GM12872 (cell line): ENCODE results near the gene CHRNG.

Source experiments
- TF ChIP-seq, protein P1 (sequence below): IDR thresholded peaks from 3 replicates; pipeline ENCODE4 v1.5.1; 2011; ENCODE audit warnings: low read depth, mild to moderate bottlenecking, low read length, moderate library complexity; ENCODE audit not compliant: insufficient read depth

Gene CHRNG

DNA sequence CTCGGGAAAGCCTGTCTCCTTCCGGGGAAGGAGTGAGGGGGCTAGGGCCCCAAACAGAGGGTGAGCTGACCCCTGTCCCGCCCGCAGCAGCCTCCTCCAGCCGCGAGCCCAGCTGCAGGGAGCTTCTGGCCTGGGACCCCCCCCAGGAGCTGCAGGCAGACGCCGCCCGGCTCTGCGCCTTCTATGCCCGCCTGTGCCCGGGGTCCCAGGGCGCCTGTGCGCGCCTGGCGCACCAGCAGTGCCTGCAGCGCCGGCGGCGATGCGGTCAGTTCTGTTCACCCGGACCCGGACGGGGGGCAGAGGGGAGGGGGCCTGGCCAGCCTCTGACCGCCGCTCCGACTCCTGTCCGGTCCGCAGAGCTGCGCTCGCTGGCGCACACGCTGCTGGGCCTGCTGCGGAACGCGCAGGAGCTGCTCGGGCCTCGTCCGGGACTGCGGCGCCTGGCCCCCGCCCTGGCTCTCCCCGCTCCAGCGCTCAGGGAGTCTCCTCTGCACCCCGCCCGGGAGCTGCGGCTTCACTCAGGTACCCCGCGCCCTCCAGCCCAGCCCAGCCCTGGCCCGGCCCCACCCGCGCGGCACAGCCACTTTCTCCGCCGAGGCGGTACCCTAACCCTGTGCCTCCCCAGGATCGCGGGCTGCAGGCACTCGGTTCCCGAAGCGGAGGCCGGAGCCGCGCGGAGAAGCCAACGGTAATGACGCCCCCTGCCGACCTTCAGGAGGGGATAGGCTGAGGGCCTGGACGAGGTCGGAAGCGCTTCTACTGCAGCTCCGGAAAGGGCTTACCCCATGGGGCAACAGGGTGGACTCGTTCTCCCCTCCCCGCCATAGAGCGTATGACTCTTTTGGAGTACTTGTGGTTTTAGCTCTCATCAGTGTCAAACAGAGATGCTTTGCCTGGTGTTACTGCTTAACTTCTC lies 15.6 kb upstream of the CHRNG start:
- TF ChIP-seq, protein P1, sequence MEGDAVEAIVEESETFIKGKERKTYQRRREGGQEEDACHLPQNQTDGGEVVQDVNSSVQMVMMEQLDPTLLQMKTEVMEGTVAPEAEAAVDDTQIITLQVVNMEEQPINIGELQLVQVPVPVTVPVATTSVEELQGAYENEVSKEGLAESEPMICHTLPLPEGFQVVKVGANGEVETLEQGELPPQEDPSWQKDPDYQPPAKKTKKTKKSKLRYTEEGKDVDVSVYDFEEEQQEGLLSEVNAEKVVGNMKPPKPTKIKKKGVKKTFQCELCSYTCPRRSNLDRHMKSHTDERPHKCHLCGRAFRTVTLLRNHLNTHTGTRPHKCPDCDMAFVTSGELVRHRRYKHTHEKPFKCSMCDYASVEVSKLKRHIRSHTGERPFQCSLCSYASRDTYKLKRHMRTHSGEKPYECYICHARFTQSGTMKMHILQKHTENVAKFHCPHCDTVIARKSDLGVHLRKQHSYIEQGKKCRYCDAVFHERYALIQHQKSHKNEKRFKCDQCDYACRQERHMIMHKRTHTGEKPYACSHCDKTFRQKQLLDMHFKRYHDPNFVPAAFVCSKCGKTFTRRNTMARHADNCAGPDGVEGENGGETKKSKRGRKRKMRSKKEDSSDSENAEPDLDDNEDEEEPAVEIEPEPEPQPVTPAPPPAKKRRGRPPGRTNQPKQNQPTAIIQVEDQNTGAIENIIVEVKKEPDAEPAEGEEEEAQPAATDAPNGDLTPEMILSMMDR = peak; percentile 26; the same call in 1 of the 3 replicates

DNA sequence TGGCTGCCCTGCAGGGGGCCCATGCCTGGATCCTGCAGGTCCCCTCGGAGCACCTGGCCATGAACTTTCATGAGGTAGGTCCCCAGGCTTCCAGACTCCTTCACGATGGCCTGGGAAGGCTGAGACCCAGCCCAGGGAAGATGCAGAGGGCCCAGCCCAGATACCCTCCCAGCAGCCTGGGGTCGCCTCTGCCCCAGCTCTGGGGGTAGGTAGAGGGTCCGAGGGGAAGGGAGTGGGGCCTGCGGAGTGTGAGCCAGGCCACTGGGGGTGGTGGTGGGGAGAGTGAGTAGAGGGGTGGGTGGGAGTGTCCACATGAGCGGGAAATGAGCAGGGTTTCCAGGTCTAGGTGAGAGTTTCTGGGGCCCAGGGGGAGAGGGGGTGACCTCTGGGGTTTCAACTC lies 14.7 kb upstream of the CHRNG start:
- TF ChIP-seq, protein P1 = no peak

DNA sequence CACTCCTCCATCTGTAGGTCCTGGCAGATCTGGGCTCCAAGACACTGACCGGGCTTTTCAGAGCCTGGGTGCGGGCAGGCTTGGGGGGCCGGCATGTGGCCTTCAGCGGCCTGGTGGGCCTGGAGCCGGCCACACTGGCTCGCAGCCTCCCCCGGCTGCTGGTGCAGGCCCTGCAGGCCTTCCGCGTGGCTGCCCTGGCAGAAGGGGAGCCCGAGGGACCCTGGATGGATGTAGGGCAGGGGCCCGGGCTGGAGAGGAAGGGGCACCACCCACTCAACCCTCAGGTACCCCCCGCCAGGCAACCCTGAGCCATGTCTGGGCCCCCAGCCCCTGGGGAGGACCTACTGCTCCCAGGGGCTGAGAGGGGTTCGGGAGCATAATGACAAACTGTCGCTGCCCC lies 14.3 kb upstream of the CHRNG start:
- TF ChIP-seq, protein P1 = no peak

DNA sequence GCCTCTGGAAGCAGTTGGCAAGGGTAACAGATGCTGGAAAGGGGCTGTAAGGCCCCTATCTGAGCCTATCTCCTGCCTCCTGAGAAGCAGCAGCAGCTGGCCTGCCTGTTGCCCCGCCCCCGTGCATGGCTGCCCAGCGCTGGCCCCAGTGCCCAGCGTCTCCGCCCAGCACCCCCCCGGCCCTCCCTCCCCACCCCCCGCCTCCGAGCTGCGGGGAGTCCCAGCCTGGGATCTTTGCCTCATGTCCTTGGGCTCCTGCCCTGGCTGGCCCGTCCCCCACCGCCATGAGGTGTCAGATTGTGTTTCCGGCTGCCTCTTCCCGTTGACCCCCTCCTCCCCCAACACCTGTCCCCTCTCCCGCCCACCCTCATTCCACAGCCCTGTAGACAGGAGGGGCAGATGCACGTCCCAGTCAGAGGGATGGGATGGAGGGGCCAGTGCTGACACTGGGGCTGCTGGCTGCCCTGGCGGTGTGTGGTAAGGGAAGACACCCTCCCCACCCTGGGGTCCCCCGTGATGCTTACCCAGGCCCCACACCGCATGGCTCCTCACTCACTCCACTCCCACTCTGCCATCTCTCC lies 13.6 kb upstream of the CHRNG start, which contains the start of gene CHRND:
CHRND (plus strand) TSS at position 370 of the 581 bp plus-strand sequence; CDS start at position 426, 56 bp downstream.
- TF ChIP-seq, protein P1 = no peak

DNA sequence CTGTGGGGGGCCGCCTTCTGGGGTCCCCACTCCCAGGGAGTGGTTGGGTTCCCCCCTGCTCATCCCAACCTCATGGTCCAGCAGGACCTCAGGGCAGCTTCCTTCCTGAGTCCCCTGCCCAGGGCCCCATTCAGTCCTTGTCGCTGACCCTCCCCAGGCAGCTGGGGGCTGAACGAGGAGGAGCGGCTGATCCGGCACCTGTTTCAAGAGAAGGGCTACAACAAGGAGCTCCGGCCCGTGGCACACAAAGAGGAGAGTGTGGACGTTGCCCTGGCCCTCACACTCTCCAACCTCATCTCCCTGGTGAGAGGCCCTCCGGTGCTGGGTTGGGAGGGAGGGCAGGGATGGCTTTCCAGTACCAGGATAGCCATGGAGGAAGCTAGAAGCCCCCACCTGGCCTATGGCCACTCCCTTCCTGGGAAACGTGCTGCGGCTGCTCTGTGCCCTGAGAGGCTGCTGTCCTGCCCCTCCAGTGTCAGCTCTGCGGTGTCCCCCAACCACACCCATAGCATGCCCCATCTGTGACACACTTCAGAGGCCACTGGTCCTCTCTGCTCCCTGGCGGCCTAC lies 13.0 kb upstream of the CHRNG start:
- TF ChIP-seq, protein P1 = no peak

DNA sequence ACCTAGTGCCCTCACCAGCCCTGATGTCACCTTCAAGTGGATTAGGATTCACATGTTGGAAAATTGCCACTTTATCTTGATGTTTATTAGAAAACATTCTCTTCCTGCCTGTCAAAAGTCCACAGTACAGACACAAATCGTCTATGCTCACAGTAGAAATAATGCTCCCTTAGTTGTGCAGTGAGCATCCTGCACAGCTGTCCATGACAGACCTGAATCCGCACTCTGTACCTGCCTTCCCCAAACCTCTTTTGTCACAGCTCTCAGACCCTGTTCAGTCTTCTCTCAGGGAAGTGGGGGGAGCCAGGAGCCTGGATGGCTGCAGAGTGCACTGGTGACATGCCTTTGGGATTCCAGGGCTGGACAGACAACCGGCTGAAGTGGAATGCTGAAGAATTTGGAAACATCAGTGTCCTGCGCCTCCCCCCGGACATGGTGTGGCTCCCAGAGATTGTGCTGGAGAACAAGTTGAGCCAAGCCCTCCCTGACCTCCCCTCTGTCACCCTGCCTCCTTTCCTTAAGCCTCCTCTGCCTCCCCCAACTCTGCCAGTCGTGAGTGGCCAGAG lies 11.5 kb upstream of the CHRNG start:
- TF ChIP-seq, protein P1 = no peak
